GM12892 (cell line): ENCODE results near the gene PTP4A2.

ENCODE experiments used
- DNase-seq: peaks from one replicate; pipeline ENCODE4 v3.0.0; 2011; ENCODE audit not compliant: insufficient read length
- FAIRE-seq: peaks from 2 replicates; lab custom pipeline; 2011; peaks lifted over from hg19 to GRCh38; lab: Jason Lieb, UNC
- POLR2A ChIP-seq: IDR thresholded peaks from 2 replicates; pipeline ENCODE4 v1.6.1; 2011; ENCODE audit warnings: low read depth, low read length, control low read depth
- POLR2AphosphoS5 ChIP-seq: IDR thresholded peaks from 2 replicates; pipeline ENCODE4 v1.6.1; 2011; ENCODE audit warnings: low read depth, low read length, control low read depth
- TAF1 ChIP-seq: IDR thresholded peaks from 2 replicates; pipeline ENCODE4 v1.6.1; 2011; ENCODE audit warnings: low read depth, mild to moderate bottlenecking, control low read depth, low read length, borderline replicate concordance

PTP4A2 gene

DNA sequence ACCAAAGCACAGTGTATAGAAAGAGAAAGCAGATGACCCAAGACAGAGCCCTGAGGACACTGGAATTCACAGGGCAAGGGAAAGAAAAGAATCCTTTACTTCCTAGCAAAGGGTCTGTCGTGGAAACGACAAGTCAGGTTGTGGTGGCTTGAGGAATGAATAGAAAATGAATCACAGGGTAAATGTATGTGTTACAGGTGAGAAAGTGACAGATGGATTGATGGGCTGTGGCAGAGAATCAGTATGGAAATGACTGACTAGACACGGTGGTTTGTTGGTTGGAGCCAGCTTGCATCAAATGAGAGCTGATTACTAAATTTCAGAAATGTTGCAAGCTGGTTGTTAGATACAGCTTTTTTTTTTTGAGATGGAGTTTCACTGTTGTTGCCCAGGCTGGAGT lies 46.9 kb downstream of the PTP4A2 start:
- FAIRE-seq: peak; percentile 70
- TF ChIP-seq TAF1 (no peak), POLR2AphosphoS5 (no peak; the same call in 1 of the 2 replicates), POLR2A (no peak)
- DNase-seq: no peak

DNA sequence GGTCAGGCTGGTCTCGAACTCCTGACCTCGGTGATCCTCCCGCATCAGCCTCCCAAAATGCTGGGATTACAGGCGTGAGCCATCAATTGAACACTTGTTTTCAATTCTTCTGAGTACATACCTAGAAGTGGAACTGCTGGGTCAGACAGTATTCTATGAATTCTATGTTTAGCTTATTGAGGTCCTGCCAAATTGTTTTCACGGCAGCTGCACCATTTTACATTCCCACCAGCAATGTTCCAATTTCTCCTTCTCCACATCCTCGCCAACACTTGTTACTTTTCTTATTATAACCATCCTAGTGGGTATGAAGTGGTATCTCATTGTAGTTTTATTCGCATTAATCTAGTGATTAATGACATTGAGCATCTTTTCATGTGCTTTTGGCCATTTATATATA lies 49.9 kb downstream of the PTP4A2 start:
- FAIRE-seq: no peak
- TF ChIP-seq TAF1 (no peak), POLR2A (no peak), POLR2AphosphoS5 (no peak)
- no peak for DNase-seq

DNA sequence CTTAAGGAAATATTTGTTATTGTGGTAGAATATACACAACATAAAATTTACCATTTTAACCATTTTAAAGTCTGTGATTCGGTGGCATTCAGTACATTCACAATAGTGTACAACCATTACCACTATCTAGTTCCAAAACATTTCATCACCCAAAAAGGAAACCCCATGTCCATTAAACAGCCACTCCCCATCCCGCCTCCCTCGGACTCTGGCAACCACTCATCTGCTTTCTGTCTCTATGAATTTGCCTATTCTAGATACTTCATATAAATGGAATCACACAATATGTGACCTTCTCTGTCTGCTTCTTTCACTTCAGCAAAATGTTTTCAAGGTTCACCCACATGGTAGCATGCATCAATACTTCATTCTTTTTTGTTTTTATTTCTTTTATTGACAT lies 51.3 kb downstream of the PTP4A2 start:
- no peak for DNase-seq

DNA sequence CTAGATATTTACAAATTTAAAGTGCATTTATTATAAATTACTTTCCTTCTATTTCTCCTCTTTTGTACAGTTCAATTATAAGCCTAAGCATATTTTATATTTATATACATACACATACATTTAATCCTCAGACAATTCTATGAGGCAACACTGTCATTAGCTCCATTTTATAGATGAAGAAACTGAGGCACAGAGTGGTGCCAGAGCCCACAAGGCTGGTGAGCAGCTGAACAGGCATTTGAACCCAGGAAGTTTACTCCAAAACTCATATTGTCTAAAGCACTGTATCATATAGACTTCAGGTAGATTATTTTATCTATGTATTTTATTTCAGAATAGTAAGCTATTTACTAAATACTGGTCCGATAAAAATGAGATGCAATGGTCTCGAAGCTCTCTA lies 52.3 kb downstream of the PTP4A2 start:
- no peak for TF ChIP-seq TAF1
- no peak for TF ChIP-seq POLR2A
- TF ChIP-seq POLR2AphosphoS5: no peak
- no peak for FAIRE-seq
- DNase-seq: no peak

More for the DNA sequence above, 51.3 kb downstream of the PTP4A2 start:
- no peak for TF ChIP-seq POLR2A
- TF ChIP-seq POLR2AphosphoS5: no peak
- TF ChIP-seq TAF1: no peak
- no peak for FAIRE-seq

DNA sequence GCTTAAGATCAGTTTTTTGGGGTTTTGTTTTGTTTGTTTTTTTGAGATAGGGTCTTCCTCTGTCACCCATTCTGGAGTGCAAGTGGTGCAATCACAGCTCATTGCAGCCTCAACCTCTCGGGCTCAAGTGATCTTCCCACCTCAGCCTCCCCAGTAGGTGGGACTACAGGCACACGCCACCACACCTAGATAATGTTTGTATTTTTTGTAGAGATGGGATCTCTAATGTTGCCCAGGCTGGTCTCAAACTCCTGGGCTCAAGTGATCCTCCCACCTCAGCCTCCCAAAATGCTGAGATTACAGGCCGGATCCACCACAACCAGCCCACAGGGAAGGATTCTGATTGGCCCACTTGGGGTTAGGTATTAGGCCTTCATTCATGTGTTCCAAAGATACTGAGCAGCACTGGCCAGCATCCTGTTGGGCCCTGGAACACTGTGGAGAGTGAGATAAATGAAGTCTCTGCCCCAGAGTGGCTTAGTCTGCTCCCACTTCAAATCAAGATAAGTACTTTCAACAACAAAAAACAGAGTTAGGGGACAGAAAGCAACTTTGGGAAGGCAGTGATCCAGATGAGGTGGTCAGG lies 54.7 kb downstream of the PTP4A2 start:
- FAIRE-seq: no peak
- no peak for TF ChIP-seq POLR2A
- no peak for TF ChIP-seq TAF1
- TF ChIP-seq POLR2AphosphoS5: no peak
- DNase-seq: no peak

DNA sequence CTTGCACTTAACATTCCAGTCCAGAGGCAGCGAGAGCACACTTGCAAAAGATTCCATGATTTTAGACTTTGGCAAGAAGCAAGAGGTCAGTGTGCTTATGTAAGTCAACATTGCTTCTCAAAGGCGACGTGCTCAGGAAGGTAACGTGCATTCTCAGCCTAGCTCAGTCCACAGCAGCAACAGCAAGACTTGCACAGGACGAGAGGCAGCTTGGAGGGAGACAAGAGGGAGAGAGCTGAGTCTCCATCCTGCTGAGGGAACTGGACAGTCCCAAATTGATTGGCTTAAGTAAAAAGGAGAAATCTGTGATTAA lies 56.5 kb downstream of the PTP4A2 start:
- DNase-seq (no peak), FAIRE-seq (no peak)
- no peak for TF ChIP-seq POLR2AphosphoS5
- no peak for TF ChIP-seq POLR2A
- no peak for TF ChIP-seq TAF1

DNA sequence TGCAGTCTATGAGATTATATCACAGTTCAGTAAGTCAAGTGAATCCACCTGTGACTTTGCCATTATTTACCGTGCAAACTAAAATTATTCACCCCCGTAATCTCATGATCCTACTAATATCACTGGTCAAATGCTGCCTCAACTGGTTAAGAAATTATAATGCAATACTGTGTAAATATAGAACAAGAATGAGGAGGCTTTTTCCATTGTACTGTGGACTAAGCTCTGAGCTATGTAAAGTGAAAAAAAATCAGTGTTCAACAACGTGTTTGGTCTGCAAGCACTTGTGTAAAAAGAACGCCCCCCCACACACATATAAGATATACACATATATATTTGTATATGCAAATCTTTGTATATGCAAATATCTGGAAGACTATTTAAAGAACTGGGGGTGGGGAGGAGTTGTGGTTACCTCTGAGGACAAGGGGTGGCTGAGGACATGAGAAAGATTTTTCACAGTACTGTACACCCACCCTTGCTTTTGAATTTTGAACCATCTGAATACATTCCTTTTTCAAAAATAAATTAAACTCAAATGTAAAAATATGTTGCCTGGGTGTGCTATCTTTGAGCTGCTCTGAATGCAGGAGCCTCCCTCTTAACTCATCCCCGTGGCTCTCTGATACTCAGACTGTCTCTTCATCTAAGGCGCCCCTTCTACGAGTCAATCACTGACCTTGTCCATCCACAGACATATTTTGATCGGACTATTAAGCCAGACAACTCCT lies 57.0 kb downstream of the PTP4A2 start:
- TF ChIP-seq POLR2A (no peak), POLR2AphosphoS5 (no peak), TAF1 (no peak)
- no peak for FAIRE-seq
- DNase-seq: peak; percentile 36

DNA sequence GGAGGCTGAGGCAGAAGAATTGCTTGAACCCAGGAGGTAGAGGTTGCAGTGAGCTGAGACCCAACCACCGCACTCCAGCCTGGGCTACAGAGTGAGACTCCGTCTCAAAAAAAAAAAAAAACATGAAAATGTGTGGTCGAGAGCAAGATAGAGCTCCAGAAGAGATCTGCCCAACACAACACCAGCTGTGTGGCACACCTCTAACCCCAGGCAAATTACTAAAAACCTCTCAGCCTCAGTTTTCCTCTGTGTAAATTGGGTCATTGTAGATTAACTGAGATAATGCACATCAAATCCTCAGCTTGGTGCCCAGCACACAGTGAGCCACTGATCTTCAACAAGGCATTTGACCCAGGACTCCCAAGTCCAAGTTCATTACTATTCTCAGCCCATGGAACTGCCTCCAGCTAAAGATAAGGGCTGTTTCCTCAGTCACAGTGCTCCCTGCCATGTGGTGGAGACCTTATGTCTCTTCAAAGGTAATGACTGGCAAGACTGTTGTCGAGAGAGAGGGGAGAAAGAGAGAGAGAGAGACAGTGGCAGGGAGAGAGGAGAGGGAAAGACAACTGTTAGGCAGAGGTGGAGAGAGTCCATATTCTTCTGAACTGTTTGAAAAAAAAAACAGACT lies 58.1 kb downstream of the PTP4A2 start:
- FAIRE-seq: peak; percentile 48
- TF ChIP-seq POLR2A (no peak), POLR2AphosphoS5 (no peak), TAF1 (no peak)
- no peak for DNase-seq

DNA sequence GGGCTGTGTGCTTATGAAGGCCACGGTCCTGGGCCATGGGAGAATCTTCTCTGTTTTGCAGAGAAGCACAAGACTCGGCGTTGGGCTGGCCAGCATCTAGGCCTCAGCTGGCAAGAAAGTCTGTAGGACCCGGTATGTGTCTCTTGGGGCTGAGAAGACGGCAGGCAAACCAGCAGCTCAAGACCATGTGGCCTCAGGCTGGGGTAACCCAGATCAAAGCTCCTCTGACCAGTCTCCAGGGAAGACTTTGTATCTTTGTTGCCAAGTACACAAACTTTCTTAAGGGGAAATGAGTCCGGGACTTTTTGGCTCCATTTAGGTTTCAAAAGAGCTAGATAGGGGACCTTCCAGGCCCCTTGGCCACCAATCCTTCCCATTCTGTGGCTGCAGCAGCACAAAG lies 60.1 kb downstream of the PTP4A2 start:
- FAIRE-seq (peak; percentile 33), DNase-seq (no peak)
- no peak for TF ChIP-seq POLR2A
- no peak for TF ChIP-seq TAF1
- TF ChIP-seq POLR2AphosphoS5: no peak

DNA sequence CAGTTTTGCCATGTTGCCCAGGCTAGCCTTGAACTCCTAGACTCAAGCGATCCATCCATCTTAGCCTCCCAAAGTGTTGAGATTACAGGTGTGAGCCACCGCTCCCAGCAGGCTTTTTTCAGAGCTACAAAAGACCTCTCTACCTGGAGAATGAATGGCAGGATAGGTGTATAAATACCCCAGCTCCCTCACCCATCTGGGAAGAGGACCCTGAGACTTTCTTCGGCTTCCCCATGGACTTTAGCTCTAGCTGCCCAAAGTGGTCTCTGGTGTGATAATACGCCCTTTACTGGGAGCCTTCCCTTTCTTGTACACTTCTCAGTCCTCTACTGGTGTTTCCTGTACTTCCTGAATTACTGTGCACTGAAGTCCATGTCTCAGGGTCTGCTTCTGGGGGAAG lies 60.6 kb downstream of the PTP4A2 start:
- no peak for TF ChIP-seq POLR2AphosphoS5
- no peak for TF ChIP-seq TAF1
- TF ChIP-seq POLR2A: no peak
- DNase-seq: no peak
- FAIRE-seq: no peak

DNA sequence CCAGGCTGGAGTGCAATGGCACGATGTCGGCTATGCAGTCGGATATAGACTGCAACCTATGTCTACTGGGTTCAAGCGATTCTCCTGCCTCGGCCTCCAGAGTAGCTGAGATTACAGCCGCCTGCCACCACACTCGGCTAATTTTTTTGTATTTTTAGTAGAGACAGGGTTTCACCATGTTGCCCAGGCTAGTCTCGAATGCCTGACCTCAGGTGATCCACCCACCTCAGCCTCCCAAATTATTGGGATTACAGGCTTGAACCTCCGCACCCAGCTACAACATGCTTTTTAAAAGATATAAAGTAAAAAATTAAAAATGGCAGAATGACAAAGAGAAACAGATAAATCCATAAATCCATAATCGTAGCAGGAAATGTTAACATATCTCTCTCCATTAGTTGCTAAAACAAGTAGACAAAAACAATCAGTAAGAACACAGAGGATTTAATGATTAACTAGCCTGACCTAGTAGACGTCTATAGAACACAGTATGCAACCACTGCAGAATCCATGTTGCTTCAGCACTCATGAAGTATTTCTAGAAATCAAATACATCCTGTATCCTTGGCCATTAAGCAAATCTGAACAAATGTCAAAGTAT lies 62.4 kb downstream of the PTP4A2 start:
- TF ChIP-seq POLR2A: no peak
- DNase-seq: no peak
- no peak for FAIRE-seq

DNA sequence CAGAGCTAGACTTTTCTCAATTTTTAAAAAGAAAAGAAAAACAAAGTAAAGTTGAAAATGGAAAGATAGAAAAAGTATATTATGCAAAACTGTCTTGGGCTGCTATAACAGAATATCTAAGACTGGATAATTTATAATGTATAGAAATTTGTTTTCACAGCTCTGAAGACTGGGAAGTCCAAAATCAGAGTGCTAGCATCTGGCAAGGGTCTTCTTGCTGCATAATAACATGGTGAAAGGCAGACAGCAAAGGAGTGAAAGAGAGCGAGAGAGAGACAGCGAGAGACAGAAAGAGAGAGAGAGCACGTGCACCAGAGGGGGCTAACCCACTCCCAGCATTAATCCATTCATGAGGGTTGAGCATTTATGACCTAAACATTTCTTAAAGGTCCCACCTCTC lies 63.2 kb downstream of the PTP4A2 start:
- TF ChIP-seq TAF1 (no peak), POLR2AphosphoS5 (no peak), POLR2A (no peak)
- DNase-seq (no peak), FAIRE-seq (no peak)
